Skeletal muscle tissue (tissue), 4 donors: ENCODE results near the gene PTPRN2. TPM values are rescaled to one million over a fixed set of nuclear protein-coding genes. Genes with fewer than 3 reads are reported as not detected.
"Not testable (repeated sequence)": the region's sequence is repeated elsewhere in the genome, so short reads cannot be mapped to it uniquely, and the experiment has no call there.

Experiments
- H3K27ac ChIP-seq: one replicate; pipeline ENCODE4 v1.7.0; 2013; ENCODE audit warnings: mild to moderate bottlenecking, low read depth, low read length, inconsistent platforms
- H3K27me3 ChIP-seq, 3 donors: one replicate each; pipeline ENCODE4 v1.7.0; 2013; ENCODE audit warnings: low read length in 3 of 3; ENCODE audit not compliant: control insufficient read depth in 3 of 3, insufficient read depth in 3 of 3
- H3K36me3 ChIP-seq, 3 donors: one replicate each; pipeline ENCODE4 v1.7.0; 2013; ENCODE audit warnings: low read length in 3 of 3; ENCODE audit not compliant: control insufficient read depth in 3 of 3, insufficient read depth in 3 of 3
- H3K4me1 ChIP-seq, 3 donors: one replicate each; pipeline ENCODE4 v1.7.0; 2013; ENCODE audit warnings: low read length in 3 of 3, mild to moderate bottlenecking in 3 of 3; ENCODE audit not compliant: control insufficient read depth in 3 of 3, insufficient read depth in 3 of 3
- H3K4me3 ChIP-seq, 3 donors: one replicate each; pipeline ENCODE4 v1.7.0; 2013; ENCODE audit warnings: low read length in 3 of 3
- H3K9ac ChIP-seq, 3 donors: one replicate each; pipeline ENCODE4 v1.7.0; 2013; ENCODE audit warnings: low read length in 3 of 3, mild to moderate bottlenecking in 3 of 3, moderate library complexity in 2 of 3, low read depth in 1 of 3
- H3K9me3 ChIP-seq, 3 donors: one replicate each; pipeline ENCODE4 v1.7.0; 2013; ENCODE audit warnings: low read length in 3 of 3; ENCODE audit not compliant: control insufficient read depth in 3 of 3
- total RNA-seq: library from RNA; depleted of rRNA; stranded (reverse); fragments of >200 nt; gene quantifications from one replicate; pipeline ENCODE4 v1.2.3, GENCODE V29; 2014
- donor health status: Osteomylitis.

The PTPRN2 gene
- total RNA-seq, 1 donor from 2014 or later = 1.6 TPM

DNA sequence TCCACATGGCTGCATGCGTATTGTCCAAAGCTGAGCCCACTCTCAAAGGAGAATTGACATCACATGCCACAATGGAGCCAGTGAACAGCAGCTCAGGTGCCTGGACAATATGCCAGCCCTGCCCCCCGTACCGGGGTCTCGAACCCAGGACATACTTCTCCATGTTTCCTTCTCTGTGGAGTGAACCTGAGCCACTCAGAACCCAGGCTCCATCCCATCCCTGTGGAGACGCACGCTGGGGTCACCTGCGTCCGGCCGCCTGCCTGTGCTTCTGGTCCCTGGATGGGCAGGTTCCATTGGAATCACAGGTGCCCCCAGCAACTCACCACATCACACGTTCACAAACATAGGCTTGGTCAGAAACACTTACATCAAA lies 1021.0 kb downstream of the PTPRN2 start:
- Histone ChIP-seq H3K4me1 (peaks cover 3 to 11% (median 10%) of the 10 kb centered on the region in 3 donors), H3K9ac (no peak overlapping the region), H3K27ac (no peak overlapping the region), H3K4me3 (no peak overlapping the region), H3K36me3 (no peaks in the 10 kb centered on the region), H3K27me3 (peaks cover 3 to 13% (median 12%) of the 10 kb centered on the region in 3 donors), H3K9me3 (peaks cover 0 to 7% (median 5%) of the 10 kb centered on the region in 3 donors)

- H3K4me3 ChIP-seq = no peak overlapping the region
- peaks cover 3 to 11% (median 10%) of the 10 kb centered on the region in 3 donors for H3K4me1 ChIP-seq
- peaks cover 0 to 7% (median 5%) of the 10 kb centered on the region in 3 donors for H3K9me3 ChIP-seq
- H3K27ac ChIP-seq = no peak overlapping the region
- peaks cover 3 to 13% (median 12%) of the 10 kb centered on the region in 3 donors for H3K27me3 ChIP-seq
- H3K9ac ChIP-seq = no peak overlapping the region
- no peaks in the 10 kb centered on the region for H3K36me3 ChIP-seq
Measured at GRCh38 chr7:157565981-157566630, 1021.5 kb downstream of the PTPRN2 start.

- H3K9ac ChIP-seq = no peak overlapping the region
- H3K4me1 ChIP-seq = peaks cover 3 to 11% (median 10%) of the 10 kb centered on the region in 3 donors
- H3K36me3 ChIP-seq = no peaks in the 10 kb centered on the region
- H3K27me3 ChIP-seq = peaks cover 3 to 13% (median 12%) of the 10 kb centered on the region in 3 donors
- no peak overlapping the region for H3K27ac ChIP-seq
- H3K4me3 ChIP-seq = no peak overlapping the region
- H3K9me3 ChIP-seq = peaks cover 0 to 7% (median 5%) of the 10 kb centered on the region in 3 donors
Measured at GRCh38 chr7:157565201-157565626, 1022.4 kb downstream of the PTPRN2 start.

- peaks cover 3 to 11% (median 10%) of the 10 kb centered on the region in 3 donors for H3K4me1 ChIP-seq
- no peak overlapping the region for H3K27ac ChIP-seq
- no peak overlapping the region for H3K9ac ChIP-seq
Measured at GRCh38 chr7:157564517-157565177, 1023.0 kb downstream of the PTPRN2 start.

GRCh38 chr7:157563467-157564135 lies 1024.0 kb downstream of the PTPRN2 start:
- not testable (repeated sequence) for H3K9ac ChIP-seq, H3K4me1 ChIP-seq, H3K27ac ChIP-seq, H3K27me3 ChIP-seq, H3K4me3 ChIP-seq, H3K36me3 ChIP-seq, H3K9me3 ChIP-seq

More at GRCh38 chr7:157564517-157565177, 1023.0 kb downstream of the PTPRN2 start:
- peaks cover 3 to 12% (median 9%) of the 10 kb centered on the region in 3 donors for H3K27me3 ChIP-seq
- H3K4me3 ChIP-seq = no peak overlapping the region
- H3K9me3 ChIP-seq = peaks cover 0 to 7% (median 5%) of the 10 kb centered on the region in 3 donors
- no peaks in the 10 kb centered on the region for H3K36me3 ChIP-seq

DNA sequence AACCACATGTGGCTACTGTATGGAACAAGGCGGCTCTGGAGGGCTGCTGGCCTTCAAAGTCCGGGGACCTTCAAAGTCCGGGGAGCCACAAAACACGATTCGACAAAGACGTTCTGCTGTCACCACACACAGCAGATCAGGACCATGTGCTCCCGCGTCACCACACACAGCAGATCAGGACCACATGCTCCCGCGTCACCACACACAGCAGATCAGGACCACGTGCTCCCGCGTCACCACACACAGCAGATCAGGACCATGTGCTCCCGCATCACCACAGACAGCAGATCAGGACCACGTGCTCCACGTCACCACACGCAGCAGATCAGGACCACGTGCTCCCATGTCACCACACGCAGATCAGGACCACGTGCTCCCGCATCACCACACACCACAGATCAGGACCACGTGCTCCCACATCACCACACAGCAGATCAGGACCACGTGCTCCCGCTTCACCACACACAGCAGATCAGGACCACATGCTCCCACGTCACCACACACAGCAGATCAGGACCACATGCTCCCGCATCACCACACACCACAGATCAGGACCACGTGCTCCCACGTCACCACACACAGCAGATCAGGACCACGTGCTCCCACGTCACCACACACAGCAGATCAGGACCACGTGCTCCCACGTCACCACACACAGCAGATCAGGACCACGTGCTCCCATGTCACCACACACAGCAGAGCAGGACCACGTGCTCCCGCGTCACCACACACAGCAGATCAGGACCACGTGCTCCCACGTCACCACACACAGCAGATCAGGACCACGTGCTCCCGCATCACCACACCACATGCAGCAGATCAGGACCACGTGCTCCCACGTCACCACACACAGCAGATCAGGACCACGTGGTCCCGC lies 1024.9 kb downstream of the PTPRN2 start:
- not testable (repeated sequence) for H3K27ac ChIP-seq, H3K4me1 ChIP-seq, H3K9me3 ChIP-seq, H3K4me3 ChIP-seq, H3K27me3 ChIP-seq, H3K9ac ChIP-seq, H3K36me3 ChIP-seq

GRCh38 chr7:157561816-157562410 lies 1025.7 kb downstream of the PTPRN2 start:
- Histone ChIP-seq H3K36me3 (no peaks in the 10 kb centered on the region), H3K27me3 (peaks cover 0 to 3% (median 0%) of the 10 kb centered on the region in 3 donors), H3K9ac (no peak overlapping the region), H3K4me3 (no peak overlapping the region), H3K27ac (no peak overlapping the region), H3K4me1 (no peaks in the 10 kb centered on the region), H3K9me3 (peaks cover 0 to 7% (median 5%) of the 10 kb centered on the region in 3 donors)

DNA sequence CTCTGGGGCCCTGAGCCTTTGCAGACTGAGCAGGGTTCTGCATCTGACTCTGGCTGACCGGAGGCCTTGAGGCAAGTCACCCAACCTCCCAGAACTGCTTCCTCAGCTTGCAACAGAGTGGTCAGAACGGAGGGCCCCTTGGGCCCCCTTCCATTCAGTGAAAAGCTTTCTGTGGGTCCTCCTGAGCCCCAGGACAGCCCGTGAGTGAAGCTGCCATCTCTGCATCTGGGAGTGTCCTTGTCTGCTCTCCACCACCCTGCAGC lies 1026.2 kb downstream of the PTPRN2 start:
- H3K27ac ChIP-seq = no peak overlapping the region
- H3K9me3 ChIP-seq = peaks cover 0 to 7% (median 5%) of the 10 kb centered on the region in 3 donors
- no peaks in the 10 kb centered on the region for H3K36me3 ChIP-seq
- H3K4me3 ChIP-seq = no peak overlapping the region
- no peaks in the 10 kb centered on the region for H3K27me3 ChIP-seq
- H3K4me1 ChIP-seq = no peaks in the 10 kb centered on the region
- H3K9ac ChIP-seq = no peak overlapping the region

DNA sequence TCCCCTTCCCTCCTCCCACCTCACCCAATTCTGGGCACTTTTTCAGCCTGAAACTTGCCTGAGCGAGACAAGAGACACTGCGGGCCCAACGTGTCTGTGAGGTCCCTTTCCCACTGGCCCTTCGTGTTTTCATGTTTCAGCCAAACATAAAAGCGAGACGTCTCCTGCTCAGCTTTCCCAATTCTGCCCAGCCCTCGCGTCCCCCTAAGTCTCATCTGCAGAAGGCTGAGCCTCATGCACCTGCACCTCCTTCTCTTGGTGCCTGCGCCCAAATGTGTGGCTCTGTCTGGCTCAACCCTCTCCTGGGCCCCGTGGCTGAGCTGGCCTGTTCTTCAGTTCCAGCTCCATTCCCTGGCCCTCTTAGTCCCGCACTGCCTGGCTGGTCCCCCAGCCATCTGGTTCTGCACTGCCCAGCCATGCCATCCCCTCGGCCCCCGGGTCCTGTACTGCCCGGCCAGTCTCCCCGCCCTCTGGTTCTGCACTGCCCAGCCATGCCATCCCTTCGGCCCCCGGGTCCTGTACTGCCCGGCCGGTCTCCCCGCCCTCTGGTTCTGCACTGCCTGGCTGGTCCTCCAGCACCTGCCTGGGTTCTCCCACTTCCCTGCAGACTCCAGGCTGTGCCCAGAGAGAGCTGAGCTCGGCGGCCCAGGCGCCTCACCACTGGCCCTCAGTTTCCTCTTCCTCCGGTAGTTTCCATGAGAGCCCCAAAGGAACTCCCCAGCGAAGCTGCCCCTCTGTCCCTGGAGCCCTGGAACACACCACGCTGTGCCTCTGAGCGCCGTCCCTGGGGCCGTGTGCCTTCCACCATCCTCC lies 1026.7 kb downstream of the PTPRN2 start:
- Histone ChIP-seq H3K27me3 (no peaks in the 10 kb centered on the region), H3K36me3 (no peaks in the 10 kb centered on the region), H3K9me3 (peaks cover 0 to 7% (median 5%) of the 10 kb centered on the region in 3 donors), H3K4me1 (no peaks in the 10 kb centered on the region), H3K27ac (no peak overlapping the region), H3K4me3 (no peak overlapping the region), H3K9ac (no peak overlapping the region)
